Neutrophil (primary cell): Measurements from ENCODE around the gene SH3BP2.
A peak's percentile ranks its signal among the peaks of the same experiment; 100 is the strongest.

ENCODE experiments used
- H3K27ac ChIP-seq: fragments of 200-600 bp; sonication (generic); 2 replicates; pipeline ENCODE4 v1.5.1; 2016; ENCODE audit warnings: mild to moderate bottlenecking, moderate library complexity
- H3K27me3 ChIP-seq: fragments of 200-600 bp; sonication (generic); 2 replicates; pipeline ENCODE4 v1.6.0; 2016; ENCODE audit warnings: mild to moderate bottlenecking
- H3K36me3 ChIP-seq: fragments of 200-600 bp; sonication (generic); 2 replicates; pipeline ENCODE4 v1.5.1; 2017
- H3K4me1 ChIP-seq, 2 experiments: fragments of 200-600 bp in 1 of 2; sonication (generic) in 1 of 2; 1 replicate in 1 of 2; 2 replicates in 1 of 2; pipeline versions ENCODE4 v1.5.1 to v1.6.1; 2013 to 2016; ENCODE audit warnings: low read depth in 1 of 2, low read length in 1 of 2, mild to moderate bottlenecking in 1 of 2, moderate library complexity in 1 of 2; ENCODE audit not compliant: control insufficient read depth in 1 of 2, insufficient read depth in 1 of 2
- H3K4me3 ChIP-seq, 2 experiments: fragments of 200-600 bp in 1 of 2; sonication (generic) in 1 of 2; 1 replicate in 1 of 2; 2 replicates in 1 of 2; pipeline ENCODE4 v1.5.1; 2013 to 2016; ENCODE audit warnings: low read depth in 1 of 2, low read length in 1 of 2, mild to moderate bottlenecking in 1 of 2, moderate library complexity in 1 of 2
- H3K9me3 ChIP-seq: fragments of 200-600 bp; sonication (generic); 2 replicates; pipeline ENCODE4 v1.5.1; 2016
- CTCF ChIP-seq: fragments of 200-600 bp; sonication (generic); IDR thresholded peaks from 2 replicates; pipeline ENCODE4 v1.5.1; 2016; ENCODE audit warnings: antibody characterized with exemption

The SH3BP2 gene

GRCh38 chr4:2848449-2848848 is 55.6 kb downstream of the SH3BP2 start:
- TF ChIP-seq CTCF = no peak
- peaks cover 40 to 52% of the 10 kb centered on the region in 2 experiments for H3K4me1 ChIP-seq

DNA sequence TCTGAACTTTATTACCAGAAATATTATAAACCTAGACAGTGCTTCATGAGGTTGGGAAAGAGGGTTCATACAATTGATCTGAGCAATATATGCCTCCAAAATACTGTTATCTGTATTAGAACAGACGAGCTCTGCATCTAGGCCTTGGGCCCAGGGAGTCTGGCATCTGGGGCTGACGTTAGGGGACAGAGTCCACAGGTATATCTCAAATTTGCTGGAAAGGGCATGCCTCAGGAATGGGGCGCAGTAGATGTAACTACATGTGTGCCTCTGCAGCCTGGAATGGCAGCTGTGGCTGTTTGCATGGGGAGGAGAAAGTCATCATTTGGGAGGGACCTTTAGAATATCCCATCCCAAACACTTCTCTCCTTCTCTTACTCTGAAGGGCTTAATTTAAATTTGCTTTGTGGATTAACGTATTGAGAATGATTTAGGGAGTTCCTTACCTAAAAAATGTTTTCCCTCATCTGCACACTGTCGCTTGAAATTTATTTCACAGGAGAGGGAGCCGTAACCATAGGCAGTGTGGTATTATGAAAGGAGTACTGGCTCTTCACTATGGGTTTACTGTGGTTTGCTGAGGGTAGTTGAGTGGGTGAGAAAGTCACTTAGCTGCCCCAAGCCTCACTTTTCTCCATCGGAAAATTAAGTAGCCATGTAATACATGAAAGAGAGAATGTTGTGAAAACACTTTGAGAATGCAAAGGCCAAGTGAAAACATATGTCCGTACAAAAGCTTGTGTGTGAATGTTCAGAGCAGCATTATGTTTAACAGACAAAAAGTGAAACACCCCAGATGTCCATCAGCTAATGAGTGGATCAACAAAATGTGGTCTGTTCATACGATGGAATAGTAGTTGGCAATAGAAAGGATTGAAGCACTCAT is 56.6 kb downstream of the SH3BP2 start:
- no peak for TF ChIP-seq CTCF
- Histone ChIP-seq H3K27ac (peak overlapping the region; percentile 29), H3K4me1 (peaks cover 43 to 57% of the 10 kb centered on the region in 2 experiments), H3K27me3 (no peaks in the 10 kb centered on the region), H3K36me3 (peaks cover 10% of the 10 kb centered on the region), H3K9me3 (no peaks in the 10 kb centered on the region), H3K4me3 (no peak overlapping the region)

More at GRCh38 chr4:2848449-2848848, 55.6 kb downstream of the SH3BP2 start:
- no peaks in the 10 kb centered on the region for H3K36me3 ChIP-seq
- H3K4me3 ChIP-seq = no peak overlapping the region
- no peaks in the 10 kb centered on the region for H3K9me3 ChIP-seq
- no peaks in the 10 kb centered on the region for H3K27me3 ChIP-seq
- H3K27ac ChIP-seq = no peak overlapping the region

GRCh38 chr4:2850966-2851798 is 58.3 kb downstream of the SH3BP2 start:
- peak overlapping the region; percentile 21 for H3K27ac ChIP-seq
- no peak for TF ChIP-seq CTCF
- no peak overlapping the region for H3K4me3 ChIP-seq
- peaks cover 15% of the 10 kb centered on the region for H3K36me3 ChIP-seq
- no peaks in the 10 kb centered on the region for H3K27me3 ChIP-seq
- H3K4me1 ChIP-seq = peaks cover 29 to 40% of the 10 kb centered on the region in 2 experiments
- H3K9me3 ChIP-seq = no peaks in the 10 kb centered on the region

GRCh38 chr4:2852481-2852921 is 59.6 kb downstream of the SH3BP2 start:
- no peak for TF ChIP-seq CTCF
- no peaks in the 10 kb centered on the region for H3K27me3 ChIP-seq
- H3K9me3 ChIP-seq = no peaks in the 10 kb centered on the region

GRCh38 chr4:2855584-2855983 is 62.7 kb downstream of the SH3BP2 start:
- H3K36me3 ChIP-seq = peaks cover 15% of the 10 kb centered on the region
- no peaks in the 10 kb centered on the region for H3K9me3 ChIP-seq
- no peaks in the 10 kb centered on the region for H3K27me3 ChIP-seq
- H3K4me1 ChIP-seq = peaks cover 38 to 45% of the 10 kb centered on the region in 2 experiments
- no peak overlapping the region for H3K27ac ChIP-seq
- no peak for TF ChIP-seq CTCF
- no peak overlapping the region for H3K4me3 ChIP-seq

More at GRCh38 chr4:2852481-2852921, 59.6 kb downstream of the SH3BP2 start:
- peaks cover 15% of the 10 kb centered on the region for H3K36me3 ChIP-seq
- H3K4me1 ChIP-seq = peaks cover 23 to 30% of the 10 kb centered on the region in 2 experiments
- no peak overlapping the region for H3K4me3 ChIP-seq
- H3K27ac ChIP-seq = no peak overlapping the region
